Effector memory CD8-positive, alpha-beta T cell (primary cell): ENCODE results near the gene SAMD3.
"Not testable (repeated sequence)": the region's sequence is repeated elsewhere in the genome, so short reads cannot be mapped to it uniquely, and the experiment has no call there.

ENCODE experiments used
- ATAC-seq: fragments of 150-1000 bp; cut with Tn5 transposase; replicated peaks from 2 replicates; pipeline ENCODE4 v1.10.0; 2021; ENCODE audit warnings: mild to moderate bottlenecking, moderate library complexity
- DNase-seq, 3 experiments: peaks; one replicate each; pipeline ENCODE4 v3.0.0; 2021
- H3K27ac Mint-ChIP-seq, 2 donors: one replicate each; pipeline ENCODE4 v1.8.0; 2022; ENCODE audit warnings: mild to moderate bottlenecking in 2 of 2, mixed read lengths in 2 of 2, moderate library complexity in 2 of 2
- H3K27me3 Mint-ChIP-seq, 2 donors: one replicate each; pipeline ENCODE4 v1.8.0; 2022; ENCODE audit warnings: mixed read lengths in 2 of 2
- H3K36me3 Mint-ChIP-seq: one replicate; pipeline ENCODE4 v1.8.0; 2022; ENCODE audit warnings: mild to moderate bottlenecking, moderate library complexity, mixed read lengths; ENCODE audit not compliant: insufficient read depth
- H3K4me1 Mint-ChIP-seq, 2 donors: one replicate each; pipeline ENCODE4 v1.8.0; 2022; ENCODE audit warnings: low read depth in 2 of 2, mixed read lengths in 2 of 2
- H3K4me3 Mint-ChIP-seq, 2 donors: one replicate each; pipeline ENCODE4 v1.8.0; 2022; ENCODE audit warnings: mild to moderate bottlenecking in 2 of 2, mixed read lengths in 2 of 2, moderate library complexity in 2 of 2
- H3K9me3 Mint-ChIP-seq, 2 donors: one replicate each; pipeline ENCODE4 v1.8.0; 2022; ENCODE audit warnings: mixed read lengths in 2 of 2
- total RNA-seq, 9 experiments: gene quantifications; one replicate each; lab custom pipeline; 2026; lab: John Stamatoyannopoulos, UW

SAMD3 gene, protein sequence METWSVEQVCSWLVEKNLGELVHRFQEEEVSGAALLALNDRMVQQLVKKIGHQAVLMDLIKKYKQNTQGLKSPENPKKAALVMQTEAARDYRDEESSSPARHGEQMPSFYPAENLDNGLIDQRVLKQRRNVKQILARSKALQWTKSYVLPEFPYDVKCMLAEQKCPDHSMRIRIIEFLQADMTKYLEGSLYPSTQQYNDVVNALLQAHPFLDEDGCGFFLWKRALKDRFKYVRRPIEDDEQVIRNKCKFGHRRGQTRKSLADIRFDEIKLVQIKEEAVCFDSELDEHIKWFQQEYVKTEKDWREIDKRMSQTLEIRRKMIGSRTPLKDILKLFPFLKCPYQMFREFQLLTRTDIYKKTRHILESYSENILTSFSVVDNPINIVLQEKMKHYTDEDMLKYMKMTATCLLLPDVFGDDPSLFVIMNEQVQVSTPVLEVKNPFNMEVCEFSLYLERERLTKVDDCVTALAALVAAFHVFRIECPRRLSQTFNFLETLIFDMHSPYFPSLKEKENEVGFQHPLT
- total RNA-seq, result 2.4 to 167 (median 30.4) reads per million in 9 experiments

DNA sequence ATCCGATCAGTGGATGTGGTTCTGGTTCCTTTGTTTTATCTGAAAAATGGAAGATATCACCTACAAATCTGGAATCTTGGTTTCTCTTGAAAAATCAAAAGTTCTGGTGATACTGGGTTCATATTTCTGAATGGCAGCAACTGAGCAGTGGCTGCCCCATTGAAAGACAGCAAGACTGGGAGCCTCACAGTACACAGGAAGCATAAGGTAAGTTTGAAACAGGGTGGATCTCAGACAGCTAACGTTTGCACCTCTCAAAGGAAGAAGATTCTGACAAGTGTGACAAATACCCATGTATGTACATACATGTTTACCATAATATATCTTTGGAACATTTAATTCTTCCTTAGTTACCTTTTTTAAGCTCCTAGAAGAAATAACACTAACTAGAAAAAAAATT is at the start of gene SAMD3:
SAMD3 (minus strand) TSS at position 177 of the 400 bp plus-strand sequence. CDS start 7,678 bp downstream, outside the sequence.
- peak; percentile 77 for ATAC-seq
- Mint-ChIP-seq H3K9me3 (no peaks in the 10 kb centered on the region), H3K27me3 (no peaks in the 10 kb centered on the region), H3K4me1 (peaks cover 34 to 53% of the 10 kb centered on the region in 2 donors), H3K4me3 (peak within 1 kb of the TSS; percentile 84 to 97), H3K27ac (peak within 1 kb of the TSS; percentile 46 to 94), H3K36me3 (peaks cover 10% of the 10 kb centered on the region)
- DNase-seq, result no peak

DNA sequence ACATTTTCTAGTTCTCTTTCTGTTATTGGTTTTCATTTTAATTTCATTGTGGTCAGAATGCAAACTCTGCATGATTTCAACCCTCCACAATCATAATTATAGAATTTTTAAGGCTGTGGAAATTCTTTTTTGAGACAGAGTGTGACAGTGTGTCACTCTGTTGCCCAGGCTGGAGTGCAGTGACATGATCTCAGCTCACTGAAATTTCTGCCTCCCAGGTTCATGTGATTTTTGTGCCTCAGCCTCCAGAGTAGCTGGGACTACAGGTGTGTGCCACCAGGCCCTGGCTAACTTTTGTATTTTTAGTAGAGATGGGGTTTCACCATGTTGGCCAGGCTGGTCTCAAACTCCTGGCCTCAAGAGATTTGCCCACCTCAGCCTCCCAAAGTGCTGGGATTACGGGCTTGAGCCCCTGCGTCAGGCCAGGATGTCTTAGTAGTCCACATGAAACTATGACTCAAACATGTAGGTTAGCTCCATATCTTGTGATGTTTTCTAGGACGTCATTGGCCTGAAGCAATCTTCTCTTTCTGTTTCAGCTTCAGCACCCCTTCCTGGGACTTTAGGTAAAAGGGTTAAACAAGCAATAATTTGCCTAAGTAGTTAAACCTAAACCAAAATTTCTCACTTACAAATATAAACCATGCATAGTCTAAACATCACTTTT is 47.4 kb upstream of the SAMD3 start:
- DNase-seq (no peak), ATAC-seq (peak; percentile 51)
- Mint-ChIP-seq H3K4me3 (peak overlapping the region in 1 of 2 donors; percentile 11), H3K9me3 (peaks cover 2 to 7% of the 10 kb centered on the region in 2 donors), H3K36me3 (peaks cover 3% of the 10 kb centered on the region), H3K27ac (peak overlapping the region in 1 of 2 donors; percentile 22), H3K4me1 (peaks cover 0 to 20% of the 10 kb centered on the region in 2 donors), H3K27me3 (no peaks in the 10 kb centered on the region)

DNA sequence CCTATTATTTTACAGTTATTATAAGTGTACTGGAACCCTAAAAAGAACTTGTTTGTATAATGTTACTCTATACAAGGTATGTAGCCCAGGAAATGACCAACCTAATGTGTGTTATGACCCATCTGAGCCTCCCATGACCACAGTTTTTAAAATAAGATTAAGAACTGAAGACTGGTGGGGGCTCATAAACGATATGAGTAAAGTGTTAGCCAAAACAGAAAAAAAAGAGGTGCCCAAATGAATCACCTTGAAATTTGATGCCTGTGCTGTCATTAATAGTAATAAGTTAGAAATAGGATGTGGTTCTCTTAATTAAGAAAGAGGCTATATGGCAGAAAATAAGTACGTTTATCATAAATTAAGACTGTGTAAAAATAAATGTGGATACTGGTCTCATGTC is 42.8 kb upstream of the SAMD3 start:
- H3K27me3 Mint-ChIP-seq, ATAC-seq, H3K9me3 Mint-ChIP-seq, DNase-seq, H3K4me3 Mint-ChIP-seq, H3K36me3 Mint-ChIP-seq: not testable (repeated sequence)
- H3K4me1 Mint-ChIP-seq, result peaks cover 13 to 37% of the 10 kb centered on the region in 2 donors
- H3K27ac Mint-ChIP-seq, result peak overlapping the region in 1 of 2 donors; percentile 35

DNA sequence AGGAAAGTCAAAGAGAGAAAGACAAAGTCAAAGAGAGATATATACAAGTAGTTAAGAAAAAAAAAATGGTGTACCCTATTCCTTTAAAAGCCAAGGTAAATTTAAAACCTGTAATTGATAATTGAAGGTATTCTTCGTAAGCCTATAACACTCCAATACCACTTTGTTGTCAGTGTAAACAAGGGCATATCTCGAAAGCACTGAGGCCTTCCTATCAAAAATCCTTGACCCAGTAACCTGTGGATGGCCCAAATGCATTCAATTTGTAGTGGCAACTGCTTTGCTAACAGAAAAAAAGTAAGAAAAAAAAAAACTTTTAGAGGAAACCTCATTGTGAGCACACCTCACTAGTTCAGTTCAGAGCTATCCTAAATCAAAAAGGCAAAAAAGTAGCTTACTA is 39.3 kb upstream of the SAMD3 start:
- H3K36me3 Mint-ChIP-seq, result peaks cover 13% of the 10 kb centered on the region
- no peaks in the 10 kb centered on the region for H3K9me3 Mint-ChIP-seq
- no peaks in the 10 kb centered on the region for H3K27me3 Mint-ChIP-seq
- peaks cover 31 to 45% of the 10 kb centered on the region in 2 donors for H3K4me1 Mint-ChIP-seq
- no peak for DNase-seq
- no peak for ATAC-seq
- H3K4me3 Mint-ChIP-seq, result peak overlapping the region; percentile 75 to 77
- H3K27ac Mint-ChIP-seq, result peak overlapping the region; percentile 92 to 95

DNA sequence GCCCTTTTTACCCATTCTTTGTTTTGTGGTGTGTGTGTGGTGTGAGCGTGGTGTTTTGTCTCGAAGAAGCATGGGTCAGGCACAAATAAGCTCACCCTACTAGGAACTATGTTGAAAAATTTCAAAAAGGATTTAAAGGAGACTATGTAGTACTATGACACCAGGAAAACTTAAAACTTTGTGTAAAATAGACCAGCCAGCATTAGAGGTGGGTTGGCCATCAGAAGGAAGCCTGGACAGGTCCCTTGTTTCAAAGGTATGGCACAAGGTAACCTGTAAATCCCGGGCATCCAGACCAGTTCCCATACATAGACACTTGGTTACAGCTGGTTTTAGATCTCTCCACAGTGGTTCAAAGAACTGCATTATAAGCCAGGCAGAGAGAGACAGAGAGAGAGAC is 38.8 kb upstream of the SAMD3 start:
- not testable (repeated sequence) for DNase-seq, H3K27me3 Mint-ChIP-seq, ATAC-seq, H3K9me3 Mint-ChIP-seq
- Mint-ChIP-seq H3K4me3 (peak overlapping the region; percentile 75 to 77), H3K36me3 (peaks cover 13% of the 10 kb centered on the region), H3K4me1 (peaks cover 31 to 45% of the 10 kb centered on the region in 2 donors), H3K27ac (peak overlapping the region; percentile 92 to 95)

DNA sequence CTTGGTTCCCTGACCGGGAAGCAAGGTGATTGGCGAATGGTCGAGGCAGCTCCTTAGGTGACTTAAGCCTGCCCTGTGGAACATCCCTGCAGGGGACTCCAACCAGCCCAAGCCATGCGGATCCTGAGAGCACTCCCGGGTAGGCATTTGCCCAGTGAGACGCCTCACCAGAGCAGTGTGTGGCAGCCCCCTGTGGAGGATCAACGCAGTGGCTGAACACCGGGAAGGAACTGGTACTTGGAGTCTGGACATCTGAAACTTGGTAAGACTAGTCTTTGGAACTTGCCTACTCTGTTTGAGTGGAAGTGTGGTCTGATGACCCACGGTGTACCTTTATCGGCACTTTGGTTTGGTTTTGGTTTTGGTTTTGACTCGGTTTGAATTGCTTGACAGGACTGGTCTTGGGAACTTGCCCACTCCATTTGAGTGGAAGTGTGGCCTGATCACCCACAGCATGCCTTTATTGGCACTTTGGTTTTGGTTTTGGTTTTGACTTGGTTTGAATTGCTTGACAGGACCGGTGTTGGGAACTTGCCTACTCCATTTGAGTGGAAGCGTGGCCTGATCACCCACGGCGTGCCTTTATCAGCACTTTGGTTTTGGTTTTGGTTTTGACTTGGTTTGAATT is 38.0 kb upstream of the SAMD3 start:
- DNase-seq, result peak; percentile 22 to 36 (median 24)

DNA sequence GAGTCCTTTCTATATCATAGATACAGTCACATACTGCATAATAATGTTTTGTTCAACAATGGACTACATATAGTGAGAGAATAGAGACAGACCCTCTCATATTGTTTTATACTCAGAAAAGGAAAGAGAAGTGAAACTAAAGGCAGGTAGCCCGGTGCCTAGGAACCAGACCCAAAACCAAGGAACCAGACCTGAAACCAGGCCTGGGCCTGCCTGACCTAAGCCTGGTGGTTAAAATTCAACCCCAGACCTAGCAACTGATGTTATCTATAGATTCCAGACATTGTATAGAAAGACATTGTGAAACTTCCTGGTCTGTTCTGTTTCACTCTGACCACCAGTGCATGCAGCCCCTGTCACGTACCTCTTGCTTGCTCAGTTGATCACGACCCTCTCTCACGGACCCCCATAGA is 37.3 kb upstream of the SAMD3 start:
- DNase-seq (peak in 2 of 3 experiments; percentile 5 to 18), ATAC-seq (peak; percentile 31)
- H3K9me3 Mint-ChIP-seq, H3K27me3 Mint-ChIP-seq: not testable (repeated sequence)
- H3K4me3 Mint-ChIP-seq, result peak overlapping the region; percentile 75 to 77
- peak overlapping the region; percentile 92 to 95 for H3K27ac Mint-ChIP-seq
- peaks cover 13% of the 10 kb centered on the region for H3K36me3 Mint-ChIP-seq
- H3K4me1 Mint-ChIP-seq, result peaks cover 35 to 37% of the 10 kb centered on the region in 2 donors

More for the DNA sequence above, 38.0 kb upstream of the SAMD3 start:
- H3K27me3 Mint-ChIP-seq, H3K9me3 Mint-ChIP-seq: not testable (repeated sequence)
- peaks cover 35 to 40% of the 10 kb centered on the region in 2 donors for H3K4me1 Mint-ChIP-seq
- peak; percentile 49 for ATAC-seq
- peak overlapping the region; percentile 75 to 77 for H3K4me3 Mint-ChIP-seq
- H3K27ac Mint-ChIP-seq, result peak overlapping the region; percentile 92 to 95
- peaks cover 13% of the 10 kb centered on the region for H3K36me3 Mint-ChIP-seq

DNA sequence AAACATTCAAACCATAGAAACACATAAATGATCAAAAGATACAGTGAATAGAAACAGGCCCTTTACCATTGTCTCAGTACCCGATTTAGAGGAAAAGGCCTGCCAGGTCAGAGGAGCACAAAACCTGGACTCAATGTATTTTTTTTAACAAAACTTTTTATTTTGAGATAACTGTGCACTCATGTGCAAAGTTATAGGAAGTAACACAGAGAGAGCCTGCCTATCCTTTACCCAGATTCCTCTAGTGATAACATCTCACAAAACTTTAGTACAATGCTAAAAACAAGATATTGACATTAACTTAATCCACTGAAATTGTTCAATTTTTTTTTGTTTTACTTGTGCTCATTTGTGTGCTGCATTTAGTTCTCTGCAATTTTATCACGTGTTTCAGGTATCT is 36.8 kb upstream of the SAMD3 start:
- Mint-ChIP-seq H3K4me3 (peak overlapping the region; percentile 75 to 77), H3K9me3 (no peaks in the 10 kb centered on the region), H3K4me1 (peaks cover 35 to 37% of the 10 kb centered on the region in 2 donors), H3K27ac (peak overlapping the region; percentile 92 to 95), H3K27me3 (no peaks in the 10 kb centered on the region), H3K36me3 (peaks cover 13% of the 10 kb centered on the region)
- DNase-seq (no peak), ATAC-seq (peak; percentile 35)

DNA sequence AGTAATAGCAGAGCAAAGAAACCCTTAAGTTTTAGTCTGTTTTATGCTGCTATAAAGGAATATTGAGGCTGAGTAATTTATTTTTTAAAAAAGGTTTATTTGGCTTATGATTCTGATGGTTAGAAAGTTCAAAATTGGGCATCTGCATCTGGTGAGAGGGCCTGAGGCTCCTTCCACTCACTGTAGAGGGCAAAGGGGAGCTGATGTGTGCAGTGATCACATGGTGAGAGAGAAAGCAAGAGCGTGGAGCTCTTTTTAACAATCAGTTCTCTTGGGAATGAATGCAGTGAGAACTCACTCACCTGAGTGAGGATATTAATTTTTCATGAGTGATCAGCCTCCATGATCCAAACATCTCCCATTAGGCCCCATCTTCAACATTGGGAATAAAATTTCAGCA is 36.4 kb upstream of the SAMD3 start:
- DNase-seq, result no peak
- H3K36me3 Mint-ChIP-seq, result peaks cover 13% of the 10 kb centered on the region
- peak; percentile 35 for ATAC-seq
- no peaks in the 10 kb centered on the region for H3K27me3 Mint-ChIP-seq
- peaks cover 34 to 37% of the 10 kb centered on the region in 2 donors for H3K4me1 Mint-ChIP-seq
- peak overlapping the region; percentile 92 to 95 for H3K27ac Mint-ChIP-seq
- H3K9me3 Mint-ChIP-seq, result no peaks in the 10 kb centered on the region
- H3K4me3 Mint-ChIP-seq, result peak overlapping the region; percentile 61 to 75

DNA sequence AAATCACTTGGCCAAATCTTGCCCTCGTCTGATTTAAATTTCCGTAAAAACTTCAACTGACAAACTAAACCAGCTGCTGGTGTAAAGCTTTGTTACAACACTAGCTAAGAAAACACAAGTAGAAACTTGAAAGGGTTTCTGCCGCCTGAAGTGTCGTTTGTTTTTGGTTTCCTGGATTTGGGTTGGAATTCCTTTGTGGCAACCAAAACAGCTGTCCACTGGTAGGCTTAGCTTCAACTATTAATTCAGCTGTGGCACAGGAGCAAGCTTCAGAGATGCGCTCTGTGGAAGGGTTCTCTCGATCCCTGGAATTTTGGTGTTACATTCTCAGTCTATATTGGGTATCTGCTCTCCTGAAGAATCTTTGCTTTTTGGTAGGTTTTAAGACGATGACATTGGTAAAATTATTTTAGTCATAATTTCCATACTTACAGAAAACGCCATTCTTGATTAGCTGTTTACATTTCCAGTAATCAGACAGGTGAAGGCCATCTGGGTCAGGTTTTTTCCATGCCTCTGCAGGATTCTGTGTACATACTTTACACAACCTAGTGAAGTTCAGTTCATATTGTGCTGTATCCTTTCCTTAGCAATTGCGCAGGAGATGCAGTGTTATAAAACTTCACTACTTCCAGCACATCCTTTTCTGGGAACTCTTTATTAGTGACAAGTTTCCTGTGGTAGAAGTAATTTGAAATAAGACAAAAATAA is 29.9 kb upstream of the SAMD3 start:
- H3K4me3 Mint-ChIP-seq, result no peak overlapping the region
- H3K4me1 Mint-ChIP-seq, result peaks cover 0 to 7% of the 10 kb centered on the region in 2 donors
- H3K27me3 Mint-ChIP-seq, result no peaks in the 10 kb centered on the region
- H3K9me3 Mint-ChIP-seq, result no peaks in the 10 kb centered on the region
- ATAC-seq (no peak), DNase-seq (no peak)
- no peak overlapping the region for H3K27ac Mint-ChIP-seq
- no peaks in the 10 kb centered on the region for H3K36me3 Mint-ChIP-seq

DNA sequence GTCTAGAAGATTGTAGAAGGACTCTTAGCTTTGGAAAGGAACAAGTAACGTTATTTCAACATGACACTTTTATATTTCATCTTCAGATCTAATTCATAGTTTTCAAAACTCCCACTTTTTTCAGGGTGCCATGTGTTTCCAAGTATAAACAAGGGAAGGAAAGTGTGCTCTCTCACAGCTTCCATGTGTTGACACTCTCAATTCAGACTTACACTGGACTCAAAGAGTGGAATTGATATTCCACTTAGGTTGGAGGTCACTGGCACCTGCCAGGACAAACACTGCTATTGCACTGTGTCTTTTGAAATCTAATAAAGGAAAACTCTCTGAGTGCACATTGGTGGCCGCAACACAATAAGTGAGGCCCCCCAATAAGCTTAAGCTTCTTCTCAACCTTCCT is 22.5 kb upstream of the SAMD3 start:
- ATAC-seq (no peak), DNase-seq (no peak)
- peaks cover 0 to 3% of the 10 kb centered on the region in 2 donors for H3K4me1 Mint-ChIP-seq
- no peak overlapping the region for H3K4me3 Mint-ChIP-seq
- H3K27me3 Mint-ChIP-seq, result no peaks in the 10 kb centered on the region
- no peak overlapping the region for H3K27ac Mint-ChIP-seq
- H3K9me3 Mint-ChIP-seq, result no peaks in the 10 kb centered on the region
- H3K36me3 Mint-ChIP-seq, result no peaks in the 10 kb centered on the region

DNA sequence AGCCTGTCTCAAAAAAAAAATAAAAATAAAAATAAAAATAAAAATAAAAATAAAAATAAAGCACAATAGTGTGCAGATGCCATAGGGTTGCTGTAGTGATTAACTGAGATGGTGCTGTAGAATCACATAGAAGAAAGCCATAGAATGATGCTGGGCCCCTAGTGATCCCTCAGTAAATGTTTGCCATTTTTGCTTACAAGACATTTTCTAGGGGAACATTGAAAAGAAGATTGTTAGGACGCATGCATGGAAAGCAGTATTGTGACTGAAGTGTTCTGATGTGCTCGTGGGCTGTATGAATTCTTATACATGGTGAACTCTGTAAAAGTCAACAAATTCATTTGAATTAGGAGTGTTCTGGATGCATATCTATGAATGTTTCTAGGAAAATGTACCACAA is 22.0 kb upstream of the SAMD3 start:
- no peak overlapping the region for H3K4me3 Mint-ChIP-seq
- DNase-seq, result no peak

More for the DNA sequence above, 22.0 kb upstream of the SAMD3 start:
- H3K27ac Mint-ChIP-seq, result no peak overlapping the region
- ATAC-seq, result no peak
- H3K9me3 Mint-ChIP-seq, result no peaks in the 10 kb centered on the region
- peaks cover 0 to 3% of the 10 kb centered on the region in 2 donors for H3K4me1 Mint-ChIP-seq
- no peaks in the 10 kb centered on the region for H3K27me3 Mint-ChIP-seq
- no peaks in the 10 kb centered on the region for H3K36me3 Mint-ChIP-seq
